ENCODE results near the gene PSMG3. TPM values are rescaled to one million over a fixed set of nuclear protein-coding genes. Genes with fewer than 3 reads are reported as not detected.
A peak's percentile ranks its signal among the peaks of the same experiment; 100 is the strongest.

PSMG3 gene
- total RNA-seq, 1 experiment from 2014 or later, result 87.9 TPM

DNA sequence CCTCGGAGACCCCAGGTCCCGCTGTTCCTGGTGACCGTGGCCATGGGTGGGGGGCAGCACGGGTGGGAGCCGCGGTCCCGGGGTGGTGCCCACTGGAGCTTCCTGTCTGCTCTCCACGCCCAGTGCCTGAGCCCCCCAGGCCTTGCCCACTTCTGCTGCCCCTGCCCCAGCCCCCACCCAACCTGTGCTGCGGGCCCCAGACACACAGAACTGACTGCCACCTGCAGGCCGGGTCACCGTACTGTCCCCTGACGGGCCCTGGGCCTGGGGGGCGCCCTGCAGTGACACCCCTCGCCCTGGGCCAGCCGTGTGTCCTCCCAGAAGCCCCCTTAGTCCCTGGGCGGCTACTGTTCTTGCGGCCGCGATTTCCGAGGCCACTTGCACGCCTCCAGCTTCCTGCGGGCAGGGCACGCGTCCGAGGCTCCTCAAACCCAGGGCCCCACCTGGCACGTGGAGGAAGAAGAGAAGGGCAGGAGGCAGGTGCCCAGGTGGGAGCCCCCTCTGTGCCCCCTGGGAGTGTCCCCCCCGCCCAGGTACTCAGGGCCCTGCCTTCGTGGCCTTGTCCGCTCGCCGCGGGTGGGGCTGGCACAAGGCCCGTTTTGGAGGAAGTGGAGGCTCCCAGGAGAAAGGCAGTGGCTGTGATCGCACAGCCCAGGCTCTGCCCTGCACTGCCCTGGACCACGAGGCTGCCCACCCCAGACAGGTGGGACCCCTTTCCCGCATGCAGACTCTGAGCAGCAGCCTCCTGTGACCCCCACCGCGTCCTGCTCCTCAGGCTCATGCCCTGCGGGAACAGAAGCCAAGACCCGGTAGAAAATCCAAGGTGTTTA lies 24.2 kb downstream of the PSMG3 start:
- DNase-seq (ENCODE audit: low read depth), result no peak

DNA sequence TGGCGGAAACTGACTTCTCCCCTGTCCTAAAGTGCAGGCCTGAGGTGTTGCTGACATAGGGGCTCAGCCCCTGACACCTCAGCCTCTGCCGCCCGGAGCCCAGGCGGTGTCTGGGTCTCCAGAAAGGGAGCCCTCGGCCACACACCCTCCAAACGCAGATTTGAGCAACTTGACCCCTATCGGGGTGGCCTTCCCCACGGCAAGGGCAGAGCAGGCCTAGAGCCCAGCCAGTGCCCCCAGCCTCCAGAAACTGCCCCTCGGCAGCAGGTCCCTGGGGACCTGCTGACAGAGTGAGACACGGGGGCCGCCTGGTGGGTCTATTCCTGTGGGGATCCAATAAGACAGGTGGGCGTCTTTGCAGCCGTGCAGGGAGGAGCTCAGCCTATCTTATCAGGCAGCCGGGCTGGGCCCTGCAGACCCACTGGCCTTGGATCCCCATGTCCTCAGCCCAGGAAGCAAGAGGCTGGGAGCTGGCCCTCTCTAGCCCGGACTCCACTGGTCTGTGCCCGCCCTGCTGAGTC lies 24.9 kb downstream of the PSMG3 start:
- no peak for DNase-seq (ENCODE audit: low read depth)

DNA sequence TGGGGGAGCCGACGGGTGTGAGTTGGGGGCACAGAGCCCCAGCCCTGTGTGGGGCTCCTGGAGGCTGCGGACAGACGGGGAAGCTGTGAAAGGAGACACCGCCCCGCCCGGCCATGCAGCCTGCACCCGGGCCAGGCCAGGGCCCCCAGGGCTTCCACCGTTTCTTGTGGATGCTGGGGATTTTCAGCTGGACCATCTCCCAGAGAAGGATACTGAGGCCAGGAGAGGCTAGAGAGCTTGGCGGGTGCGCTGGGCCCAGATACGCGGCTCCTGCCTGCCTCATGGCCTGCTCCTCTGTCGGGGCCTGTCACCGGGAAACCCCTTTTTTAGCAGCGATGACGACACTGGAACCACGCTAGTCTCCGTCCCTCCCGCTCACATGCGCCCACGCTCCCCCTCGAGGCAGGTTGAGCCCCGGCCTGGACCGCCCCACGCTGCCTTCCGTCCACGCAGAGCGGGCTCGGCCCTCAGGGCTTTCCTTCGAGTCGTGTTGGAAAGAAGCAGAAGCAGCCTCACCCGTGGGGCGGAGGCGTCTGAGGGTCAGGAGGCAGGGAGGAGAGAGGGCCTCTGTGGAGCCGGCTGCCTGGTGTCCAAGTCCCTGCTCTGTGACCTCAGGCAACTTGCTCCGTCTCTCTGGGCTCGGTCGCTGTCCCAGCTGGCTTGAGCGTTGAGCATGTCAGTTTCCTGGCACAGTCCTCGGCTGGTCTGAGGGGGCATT lies 25.5 kb downstream of the PSMG3 start:
- no peak for DNase-seq (ENCODE audit: low read depth)

DNA sequence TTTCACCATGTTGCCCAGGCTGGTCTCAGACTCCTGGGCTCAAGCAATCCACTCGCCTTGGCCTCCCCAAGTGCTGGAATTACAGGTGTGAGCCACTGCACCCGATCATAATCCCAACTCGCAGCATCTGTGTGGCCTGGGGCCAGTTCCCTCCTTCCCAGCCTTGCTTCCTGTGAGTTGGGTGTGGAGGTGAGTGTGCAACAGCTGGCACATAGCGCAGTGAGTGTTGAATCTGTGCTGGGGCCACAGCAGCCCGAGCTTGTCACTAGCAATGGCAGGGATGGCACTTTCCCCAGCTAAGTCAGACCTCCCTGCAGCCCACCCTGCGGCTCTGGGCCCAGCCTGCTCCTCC lies 26.0 kb downstream of the PSMG3 start:
- DNase-seq (ENCODE audit: low read depth), result no peak

DNA sequence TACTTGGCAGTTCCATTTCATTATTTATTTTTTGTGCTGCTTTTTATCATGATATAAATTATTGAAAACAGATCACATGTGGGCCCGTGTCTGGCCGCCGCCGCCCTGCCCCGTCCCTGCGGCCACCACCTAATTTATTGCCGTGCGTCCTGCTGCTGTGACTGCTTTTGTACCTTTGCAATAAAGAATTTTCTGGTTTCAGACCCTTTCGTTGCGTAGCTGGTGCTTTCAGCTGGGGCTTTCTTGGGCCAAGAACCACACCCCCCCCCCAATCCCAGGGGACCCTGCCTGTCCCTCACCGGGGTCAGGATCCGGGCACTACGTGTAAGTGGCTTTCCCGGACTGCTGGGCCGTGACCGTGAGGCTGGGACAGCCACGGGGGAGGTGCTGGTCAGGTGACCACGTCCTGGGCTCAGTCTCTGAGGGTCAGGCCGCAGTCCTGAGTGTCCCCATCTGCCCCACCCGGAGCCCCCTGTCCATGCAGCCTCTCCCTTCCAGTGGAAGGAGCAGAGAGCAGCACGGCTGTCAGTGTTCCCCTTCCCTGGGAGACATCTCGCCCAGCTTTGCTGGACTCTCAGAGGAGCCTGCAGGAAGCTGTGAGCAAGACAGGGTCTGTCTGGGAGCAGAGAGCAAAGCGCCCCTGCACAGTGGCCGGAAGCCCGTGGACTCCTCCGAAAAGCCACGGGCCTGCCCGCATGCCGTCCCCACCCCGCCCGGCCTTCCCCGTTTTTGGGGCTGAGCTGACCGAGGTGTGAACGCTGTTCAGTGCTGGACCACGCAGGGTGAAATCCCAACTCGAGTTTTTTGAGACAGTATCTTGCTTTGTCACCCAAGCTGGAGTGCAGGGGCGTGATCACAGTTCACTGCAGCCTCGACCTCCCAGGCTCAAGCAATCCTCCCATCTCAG lies 26.7 kb downstream of the PSMG3 start:
- no peak for DNase-seq (ENCODE audit: low read depth)

DNA sequence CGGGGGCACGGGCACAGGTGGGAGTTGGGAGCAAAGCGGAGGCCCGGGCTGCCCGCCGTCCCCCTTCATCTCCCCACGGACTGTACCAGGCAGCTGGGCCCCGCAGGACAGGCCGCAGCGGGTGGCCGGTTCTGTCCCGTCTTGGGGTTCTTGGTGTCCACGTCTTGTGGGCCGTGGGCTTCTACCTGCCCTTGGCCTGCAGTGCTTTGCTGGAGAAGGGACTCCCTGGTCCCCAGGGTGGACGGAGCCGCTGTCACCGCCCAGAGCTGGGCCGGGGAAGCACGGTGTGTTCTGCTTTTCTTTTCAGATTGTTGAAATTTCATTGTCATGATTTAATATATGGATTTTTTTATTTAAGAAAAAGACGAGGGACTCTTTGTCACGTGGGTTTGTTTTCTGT lies 27.5 kb downstream of the PSMG3 start:
- DNase-seq (ENCODE audit: low read depth), result no peak

DNA sequence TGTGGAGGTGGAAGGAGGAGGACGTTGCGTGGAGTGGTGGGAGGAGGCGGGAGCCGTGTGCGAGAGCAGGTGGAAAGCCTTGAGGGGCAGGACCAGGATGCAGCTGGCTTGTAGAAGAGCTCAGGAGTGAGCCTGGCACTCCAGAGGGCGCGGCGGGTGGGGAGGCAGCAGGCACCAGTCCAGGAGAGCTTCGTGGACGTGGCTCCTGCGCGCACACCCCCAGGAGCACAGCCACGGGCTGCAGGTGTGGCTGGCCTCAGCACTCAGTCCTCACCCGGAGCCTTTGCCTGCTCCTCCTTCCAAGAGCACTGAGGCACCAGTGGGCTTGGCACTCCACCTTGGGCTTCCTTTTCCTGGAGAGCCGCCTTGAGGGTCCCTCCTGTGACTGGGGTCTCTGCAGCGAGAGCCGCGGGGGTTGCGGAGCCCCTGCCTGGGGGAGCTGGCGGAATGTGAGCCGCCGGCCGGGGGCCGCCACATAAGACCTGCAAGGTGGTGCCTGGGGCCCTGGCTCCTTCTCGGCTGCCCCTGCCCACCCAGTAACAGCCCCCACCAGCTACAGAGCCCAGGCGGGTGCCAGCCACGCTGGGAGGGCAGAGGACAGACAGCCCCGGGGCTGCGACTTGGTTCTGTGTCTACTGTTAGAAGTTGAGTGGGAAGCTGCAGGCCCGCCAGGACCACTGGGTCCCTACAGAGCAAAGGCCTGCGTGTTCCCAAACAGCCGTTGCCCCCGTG lies 28.2 kb downstream of the PSMG3 start:
- DNase-seq (ENCODE audit: low read depth), result no peak

DNA sequence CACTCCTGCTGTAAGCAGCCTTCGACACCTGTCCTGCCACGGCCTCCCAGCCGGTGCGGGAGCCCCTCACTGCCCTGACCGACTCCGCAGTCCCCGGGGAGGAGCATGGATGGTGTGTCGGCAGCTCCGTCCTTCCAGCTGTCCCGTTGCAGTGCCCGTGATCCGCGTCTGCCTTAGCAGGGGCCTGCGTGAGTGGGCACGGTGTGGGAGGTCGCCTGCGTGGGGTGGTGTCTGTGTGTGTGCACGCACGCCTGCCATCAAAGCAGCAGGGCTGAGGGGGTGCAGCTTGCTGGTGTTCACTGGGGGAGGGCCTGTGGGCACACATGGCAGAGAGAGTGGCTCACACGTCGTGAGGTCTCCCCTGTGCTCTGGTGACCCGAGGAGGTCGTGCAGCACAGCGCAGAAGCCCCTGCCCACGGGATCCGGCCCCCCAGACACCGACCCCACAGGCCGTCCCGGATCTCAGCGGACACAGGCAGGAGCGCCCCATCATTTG lies 29.0 kb downstream of the PSMG3 start:
- no peak for DNase-seq (ENCODE audit: low read depth)

DNA sequence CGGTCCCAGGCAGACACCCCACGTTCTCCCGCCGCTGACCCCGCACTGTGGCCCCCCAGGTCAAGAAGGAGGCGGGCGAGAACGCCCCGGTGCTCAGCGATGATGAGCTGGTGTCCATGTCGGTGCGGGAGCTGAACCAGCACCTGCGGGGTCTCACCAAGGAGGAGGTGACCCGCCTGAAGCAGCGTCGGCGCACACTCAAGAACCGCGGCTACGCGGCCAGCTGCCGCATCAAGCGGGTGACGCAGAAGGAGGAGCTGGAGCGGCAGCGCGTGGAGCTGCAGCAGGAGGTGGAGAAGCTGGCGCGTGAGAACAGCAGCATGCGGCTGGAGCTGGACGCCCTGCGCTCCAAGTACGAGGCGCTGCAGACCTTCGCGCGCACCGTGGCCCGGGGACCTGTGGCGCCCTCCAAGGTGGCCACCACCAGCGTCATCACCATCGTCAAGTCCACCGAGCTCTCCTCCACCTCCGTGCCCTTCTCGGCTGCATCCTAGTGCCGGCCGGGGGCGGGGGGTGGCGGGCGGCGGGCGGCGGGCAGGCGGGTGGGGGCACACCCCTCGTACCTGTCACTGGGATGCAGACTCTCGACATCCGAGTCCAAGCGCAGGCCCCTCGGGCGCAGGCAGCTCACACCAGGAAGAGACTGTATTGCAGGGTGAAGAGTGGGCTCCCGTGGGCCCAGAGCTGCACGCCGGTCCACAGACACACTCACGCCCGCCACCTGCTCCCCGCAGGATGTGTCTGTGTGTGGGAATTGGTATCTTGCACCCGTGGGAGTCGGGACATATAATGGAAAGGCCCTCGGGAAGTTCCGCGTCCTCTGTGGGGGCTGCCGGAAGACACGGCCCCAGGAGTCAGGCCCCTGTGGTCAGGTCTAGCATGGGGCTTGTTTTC lies 29.7 kb downstream of the PSMG3 start:
- no peak for DNase-seq (ENCODE audit: low read depth)

DNA sequence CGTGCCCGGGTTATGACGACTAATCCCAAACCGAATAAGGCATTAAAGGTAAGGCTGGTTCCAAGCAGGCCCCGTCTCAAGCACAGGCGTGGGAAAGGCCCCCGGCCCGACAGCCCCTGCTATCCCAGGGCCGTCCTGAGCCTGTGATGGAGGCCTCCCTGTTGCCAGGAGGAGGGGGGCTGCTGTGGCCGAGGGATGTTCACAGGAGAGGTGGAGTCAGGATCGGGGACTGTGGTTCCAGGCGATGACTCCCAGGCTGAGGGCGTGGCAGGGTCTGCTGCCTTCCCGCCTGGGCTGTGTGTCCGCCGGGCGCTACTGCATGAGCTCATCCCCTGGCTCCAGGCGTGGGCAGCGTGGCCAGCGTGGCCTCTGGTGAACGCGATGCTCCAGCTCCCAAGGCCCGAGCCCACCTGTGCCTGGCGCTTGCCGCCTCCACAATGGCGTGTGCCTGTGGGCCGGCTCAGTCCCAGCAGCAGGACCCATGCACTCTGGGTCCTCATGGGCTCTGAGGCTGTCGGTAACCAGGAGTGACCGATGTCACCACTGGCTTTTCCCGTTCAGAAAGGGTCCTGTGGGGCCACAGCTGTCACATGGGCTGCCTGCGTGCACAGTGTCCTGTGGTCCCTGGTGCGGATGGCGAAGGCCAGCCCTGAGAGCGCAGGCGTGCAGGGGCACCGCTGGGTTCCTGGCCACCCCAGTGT lies 30.5 kb downstream of the PSMG3 start:
- no peak for DNase-seq (ENCODE audit: low read depth)

DNA sequence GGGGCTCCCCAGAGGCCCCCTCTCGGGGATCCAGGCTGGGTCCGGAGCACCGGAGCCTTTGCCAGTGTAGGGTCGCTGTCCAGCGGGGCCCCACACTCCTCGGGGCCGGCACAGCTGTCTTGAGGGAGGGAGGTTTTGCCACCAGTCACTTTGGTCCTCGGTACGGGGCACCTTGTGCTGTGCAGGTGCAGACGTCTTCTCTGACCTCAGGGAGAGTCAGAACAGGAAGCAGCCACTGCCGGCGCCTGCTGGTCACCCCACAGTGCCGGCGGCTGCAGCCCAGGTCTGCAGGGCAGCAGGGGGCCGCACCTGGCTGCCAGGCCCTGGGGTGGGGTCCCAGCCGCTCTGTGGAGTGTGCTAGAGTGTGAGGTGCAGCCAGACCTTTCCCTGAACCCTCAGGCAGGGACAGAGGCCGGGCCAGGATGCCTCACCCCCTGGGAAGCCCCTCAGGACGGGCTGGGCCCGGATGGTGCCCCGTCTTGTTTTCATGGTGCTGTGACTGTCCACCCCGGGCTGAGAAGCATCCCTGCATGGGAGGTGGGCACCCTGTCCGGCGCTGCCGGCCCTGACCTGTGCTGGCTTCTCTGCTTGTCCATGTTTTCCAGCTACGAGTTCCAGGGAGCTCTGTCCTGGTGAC lies 31.2 kb downstream of the PSMG3 start:
- DNase-seq (ENCODE audit: low read depth), result no peak

DNA sequence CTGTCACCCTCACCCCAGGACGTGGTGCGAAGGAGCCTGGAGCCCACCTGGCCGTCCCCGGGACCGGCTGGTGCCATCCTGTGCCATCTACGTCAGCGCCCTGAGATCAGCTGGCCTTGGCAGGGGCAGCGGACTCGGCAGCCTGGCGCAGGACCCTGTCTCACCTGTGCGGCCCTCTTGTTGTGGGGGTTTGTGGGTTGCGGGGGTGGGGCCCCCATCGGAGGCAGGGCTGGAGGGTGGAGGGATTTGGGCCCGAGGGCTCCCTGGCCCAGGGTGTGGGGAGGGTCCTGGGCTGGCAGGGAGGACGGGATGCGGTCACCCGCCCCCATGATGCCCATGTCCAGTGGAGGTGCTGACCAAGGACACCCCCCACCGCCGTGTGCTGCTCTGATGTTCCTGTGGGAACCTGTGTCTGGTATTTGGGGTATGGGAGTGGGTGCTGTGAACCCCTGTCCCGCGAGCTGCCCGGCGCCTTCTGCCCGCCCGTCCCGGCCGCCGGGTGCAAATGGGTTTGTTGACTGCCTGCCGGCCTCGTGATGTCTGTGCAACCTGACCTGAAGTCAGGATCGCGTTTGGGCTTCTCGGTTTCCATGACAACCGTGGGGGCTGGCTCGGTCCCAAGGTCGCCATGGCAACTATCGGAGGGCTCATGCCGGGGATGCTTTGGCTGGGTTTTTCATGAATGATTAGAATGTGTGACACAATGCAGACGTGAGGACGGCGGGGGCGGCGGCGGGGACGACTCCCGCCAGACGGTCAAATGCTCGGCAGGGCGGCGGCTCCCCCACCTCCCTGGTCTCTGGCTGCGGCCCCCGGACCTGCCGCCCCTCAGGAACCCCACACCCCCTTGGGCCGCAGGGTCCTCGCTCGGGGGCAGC lies 32.1 kb downstream of the PSMG3 start:
- peak; percentile 95 for DNase-seq (ENCODE audit: low read depth)

DNA sequence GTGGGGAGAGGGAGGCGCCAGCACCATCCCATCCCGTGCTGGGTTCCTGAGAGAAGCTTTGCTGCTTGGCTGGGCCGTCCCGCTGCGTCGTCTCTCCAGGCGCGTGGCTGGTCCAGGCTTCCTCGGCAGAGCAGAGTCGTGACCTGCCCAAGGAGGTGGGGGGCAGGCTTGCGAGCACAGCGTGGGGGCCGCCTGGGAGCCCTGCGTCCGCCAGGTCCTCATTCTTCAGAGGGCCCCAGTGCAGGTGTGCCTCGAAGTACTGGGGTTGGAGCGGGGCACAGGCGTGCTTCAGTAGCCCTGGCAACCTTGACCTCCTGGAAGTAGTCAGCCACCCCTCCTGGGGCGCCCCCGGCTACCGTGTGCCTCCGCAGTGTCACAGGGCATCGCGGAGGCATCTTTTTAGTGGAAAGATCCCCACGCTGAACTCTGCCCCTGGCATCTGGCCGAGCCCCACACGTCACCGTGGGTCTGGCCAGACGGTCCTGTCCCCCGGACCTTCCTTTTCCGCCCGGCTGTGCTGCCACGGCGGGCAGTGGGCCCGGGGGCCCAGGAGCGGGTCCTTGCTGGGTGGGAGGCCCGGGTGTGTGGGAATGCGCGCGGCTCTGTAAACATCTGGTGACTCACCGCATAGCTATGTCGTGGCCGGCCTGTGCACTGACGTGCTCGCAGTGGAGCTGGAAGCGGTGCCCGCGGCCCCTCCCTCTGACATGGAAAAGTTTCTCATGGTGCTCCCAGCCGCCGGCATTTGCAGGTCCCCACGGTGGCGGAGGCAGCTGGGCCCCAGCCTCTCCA lies 32.9 kb downstream of the PSMG3 start:
- DNase-seq (ENCODE audit: low read depth), result peak; percentile 99

DNA sequence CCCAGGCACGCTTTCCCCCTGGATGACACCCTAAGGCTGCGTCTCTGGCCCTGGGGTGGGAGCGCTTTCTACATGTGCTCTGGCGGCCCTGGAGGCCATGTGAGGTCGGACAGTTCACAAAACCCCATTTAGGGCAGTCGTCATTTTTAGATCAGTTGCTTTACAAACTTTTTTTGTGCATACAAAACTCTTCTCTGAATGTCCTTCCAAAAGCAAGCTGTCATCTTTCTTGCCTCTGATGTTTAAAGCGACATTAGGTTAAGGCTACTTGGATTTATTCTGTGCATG lies 33.4 kb downstream of the PSMG3 start:
- no peak for DNase-seq (ENCODE audit: low read depth)

DNA sequence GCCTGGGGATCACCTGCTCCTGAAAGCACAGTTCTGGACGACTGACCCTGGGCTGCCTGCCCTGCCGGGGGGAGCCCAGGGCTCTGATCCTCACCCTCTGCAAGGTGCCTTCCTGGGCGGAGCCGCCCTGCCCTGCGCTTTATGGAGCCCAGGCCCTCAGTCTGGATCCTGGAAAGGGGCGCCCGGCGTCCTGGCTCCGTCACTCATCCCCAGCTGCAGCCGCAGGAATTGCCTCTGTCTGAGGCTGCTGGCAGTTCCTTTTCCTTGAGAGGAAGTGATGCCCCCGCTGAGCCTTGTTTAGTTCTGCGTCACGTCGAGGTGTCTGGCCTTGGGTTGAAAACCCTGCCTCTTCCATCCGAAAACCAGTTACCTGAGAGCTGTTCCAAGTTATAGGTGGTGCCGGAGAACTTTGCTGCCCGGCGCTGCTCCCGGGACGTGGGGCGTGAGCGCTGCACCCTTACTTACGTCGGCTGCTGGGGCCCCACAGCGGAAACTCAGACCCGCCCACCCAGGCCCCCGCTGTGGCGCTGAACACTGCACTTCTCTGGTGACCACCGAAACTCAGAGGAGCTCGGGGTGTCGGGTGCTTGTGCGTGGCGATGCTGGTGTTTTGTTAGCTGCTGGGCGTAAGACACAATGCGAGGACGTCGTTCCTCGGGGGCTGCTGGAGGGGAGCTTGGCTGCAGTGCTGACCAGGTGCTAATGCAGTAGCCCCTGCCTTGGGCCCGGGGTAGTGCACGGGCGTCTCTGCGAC lies 34.0 kb downstream of the PSMG3 start:
- DNase-seq (ENCODE audit: low read depth), result no peak

DNA sequence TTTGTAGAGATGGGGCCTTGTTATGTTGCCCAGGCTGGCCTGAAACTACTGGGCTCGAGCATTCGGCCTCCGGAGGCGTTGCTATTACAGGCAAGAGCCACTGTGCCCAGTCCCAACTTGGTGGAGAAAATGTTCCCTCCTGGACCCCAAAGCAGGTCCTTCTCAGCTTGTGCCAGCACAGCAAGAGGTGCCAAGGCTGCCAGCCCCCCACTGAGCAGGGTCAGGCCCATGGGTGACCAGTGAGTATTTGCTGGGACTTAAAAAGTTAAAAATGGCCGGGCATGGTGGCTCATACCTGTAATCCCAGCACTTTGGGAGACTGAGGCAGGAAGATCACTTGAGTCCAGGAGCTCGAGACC lies 34.8 kb downstream of the PSMG3 start:
- DNase-seq (ENCODE audit: low read depth), result no peak
